ENCODE measurements around the gene ALOX15. TPM values are rescaled to one million over a fixed set of nuclear protein-coding genes. Genes with fewer than 3 reads are reported as not detected.
"Not testable (repeated sequence)": the region's sequence is repeated elsewhere in the genome, so short reads cannot be mapped to it uniquely, and the experiment has no call there.

The ALOX15 gene
- total RNA-seq, 1 donor from 2014 or later: 1.7 TPM

- ATAC-seq: no peak
- Histone ChIP-seq H3K27me3 (peaks cover 30% of the 10 kb centered on the region), H3K9me3 (no peaks in the 10 kb centered on the region), H3K36me3 (no peaks in the 10 kb centered on the region), H3K27ac (no peak overlapping the region), H3K4me1 (peaks cover 8% of the 10 kb centered on the region), H3K4me3 (no peak overlapping the region)
- TF ChIP-seq, protein P1, sequence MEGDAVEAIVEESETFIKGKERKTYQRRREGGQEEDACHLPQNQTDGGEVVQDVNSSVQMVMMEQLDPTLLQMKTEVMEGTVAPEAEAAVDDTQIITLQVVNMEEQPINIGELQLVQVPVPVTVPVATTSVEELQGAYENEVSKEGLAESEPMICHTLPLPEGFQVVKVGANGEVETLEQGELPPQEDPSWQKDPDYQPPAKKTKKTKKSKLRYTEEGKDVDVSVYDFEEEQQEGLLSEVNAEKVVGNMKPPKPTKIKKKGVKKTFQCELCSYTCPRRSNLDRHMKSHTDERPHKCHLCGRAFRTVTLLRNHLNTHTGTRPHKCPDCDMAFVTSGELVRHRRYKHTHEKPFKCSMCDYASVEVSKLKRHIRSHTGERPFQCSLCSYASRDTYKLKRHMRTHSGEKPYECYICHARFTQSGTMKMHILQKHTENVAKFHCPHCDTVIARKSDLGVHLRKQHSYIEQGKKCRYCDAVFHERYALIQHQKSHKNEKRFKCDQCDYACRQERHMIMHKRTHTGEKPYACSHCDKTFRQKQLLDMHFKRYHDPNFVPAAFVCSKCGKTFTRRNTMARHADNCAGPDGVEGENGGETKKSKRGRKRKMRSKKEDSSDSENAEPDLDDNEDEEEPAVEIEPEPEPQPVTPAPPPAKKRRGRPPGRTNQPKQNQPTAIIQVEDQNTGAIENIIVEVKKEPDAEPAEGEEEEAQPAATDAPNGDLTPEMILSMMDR (IDR thresholded peaks at IDR 0.05): no peak
- intact Hi-C loops (cut with DNase I): no loop called here
- DNase-seq: no peak
Observed at GRCh38 chr17:4643676-4644075, 2.2 kb upstream of the ALOX15 start.

DNA sequence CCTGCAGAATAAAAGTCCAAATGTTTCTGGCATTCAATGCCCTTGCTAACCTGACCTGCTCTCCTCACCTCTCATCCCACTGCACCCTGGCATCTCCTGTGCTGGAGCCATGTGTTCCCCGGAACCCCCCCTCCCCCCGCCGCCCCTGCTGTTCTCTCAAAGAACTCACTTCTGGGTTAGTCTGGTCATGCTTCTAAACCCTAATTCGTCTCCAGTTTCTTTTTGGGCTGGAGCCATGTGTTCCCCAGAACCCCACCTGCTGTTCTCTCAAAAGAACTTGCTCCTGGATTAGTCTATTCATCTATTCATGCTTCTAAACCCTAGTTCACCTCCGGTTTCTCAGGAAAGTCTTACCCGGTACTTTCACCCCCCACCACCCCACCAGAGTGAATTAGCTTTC, 808 bp upstream of the ALOX15 start:
- peaks cover 4% of the 10 kb centered on the region for H3K4me1 ChIP-seq
- H3K27ac ChIP-seq: no peak overlapping the region
- intact Hi-C loops (cut with DNase I): no loop called here
- DNase-seq (peak; percentile 18), ATAC-seq (no peak)
- H3K27me3 ChIP-seq: peaks cover 36% of the 10 kb centered on the region
- H3K4me3 ChIP-seq: no peak overlapping the region
- no peaks in the 10 kb centered on the region for H3K36me3 ChIP-seq
- H3K9me3 ChIP-seq: no peaks in the 10 kb centered on the region
- TF ChIP-seq, protein P1 (IDR thresholded peaks at IDR 0.05): no peak

DNA sequence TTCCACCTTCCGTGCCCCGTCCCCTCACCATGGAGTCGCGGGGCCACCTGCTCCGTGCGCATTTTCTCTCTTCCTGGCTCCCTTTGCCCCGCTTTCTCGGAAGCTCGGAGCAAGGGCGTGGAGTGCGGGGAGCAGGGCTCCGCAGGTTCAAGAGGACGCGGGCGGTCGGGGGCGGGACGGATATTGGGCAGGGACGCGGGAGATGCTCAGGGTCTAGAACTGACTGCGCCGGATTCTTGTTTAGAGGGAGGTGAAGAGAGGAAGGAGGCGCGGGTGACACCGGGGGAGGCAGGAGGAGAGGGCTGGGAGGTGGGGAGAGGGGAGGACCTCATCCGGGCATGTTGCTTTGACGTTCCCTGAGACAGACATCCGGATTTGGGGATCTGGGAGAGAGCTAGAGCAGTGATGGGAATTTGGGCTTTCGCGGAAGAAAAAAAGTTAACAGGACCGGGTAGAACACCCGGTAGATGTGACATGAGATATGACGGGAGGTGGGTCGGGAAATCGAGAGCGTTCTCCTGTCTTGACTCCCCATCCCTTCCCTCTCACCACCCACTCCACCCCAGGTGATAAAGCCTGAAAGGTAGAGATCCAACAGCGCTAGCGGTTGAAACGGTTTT, 799 bp downstream of the ALOX15 start:
- H3K27me3 ChIP-seq: peaks cover 43% of the 10 kb centered on the region
- H3K4me3 ChIP-seq; H3K36me3 ChIP-seq; intact Hi-C loops (cut with DNase I); H3K27ac ChIP-seq; H3K4me1 ChIP-seq; H3K9me3 ChIP-seq; ATAC-seq: not testable (repeated sequence)
- peak; percentile 48 for DNase-seq

DNA sequence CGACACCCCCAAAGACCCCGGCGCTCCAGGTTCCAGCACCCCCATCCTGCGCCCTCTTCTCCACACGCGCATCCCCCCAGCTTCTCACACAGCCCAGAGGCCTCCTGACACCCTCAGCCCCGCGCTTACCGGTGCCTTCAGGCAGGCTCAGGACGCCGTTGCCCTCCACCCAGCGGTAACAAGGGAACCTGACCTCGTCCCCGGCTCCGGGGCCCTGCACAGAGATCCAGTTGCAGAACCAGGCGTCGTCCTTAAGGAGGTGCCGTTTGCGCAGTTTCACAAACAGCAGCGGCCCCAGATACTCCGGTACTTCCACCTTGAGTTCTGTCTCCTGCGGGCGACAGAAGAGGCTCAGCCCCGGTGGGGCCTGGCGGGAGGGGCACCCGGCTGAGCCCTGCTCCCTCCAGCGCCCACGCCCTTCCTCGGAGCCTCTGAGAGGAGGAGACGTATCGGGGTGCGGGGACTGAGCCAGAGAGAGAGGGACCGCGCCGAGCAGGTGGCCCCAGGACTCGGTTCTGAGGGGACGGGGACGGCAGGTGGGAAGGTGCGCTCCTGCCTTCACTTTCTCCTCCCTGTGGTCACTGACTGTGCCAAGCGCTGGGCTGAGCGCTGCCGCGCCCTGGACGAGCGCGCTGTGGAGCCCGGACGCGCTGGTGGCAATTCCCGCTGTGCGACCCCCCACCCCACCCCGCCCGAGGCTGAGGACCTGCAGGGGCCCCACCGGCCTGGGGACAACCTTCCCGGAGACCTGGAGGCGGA, 2.0 kb downstream of the ALOX15 start:
- H3K27ac ChIP-seq; H3K36me3 ChIP-seq; H3K4me3 ChIP-seq; H3K9me3 ChIP-seq; H3K4me1 ChIP-seq; intact Hi-C loops (cut with DNase I): not testable (repeated sequence)
- peak; percentile 64 for DNase-seq
- H3K27me3 ChIP-seq: peaks cover 39% of the 10 kb centered on the region
- ATAC-seq: peak; percentile 43

DNA sequence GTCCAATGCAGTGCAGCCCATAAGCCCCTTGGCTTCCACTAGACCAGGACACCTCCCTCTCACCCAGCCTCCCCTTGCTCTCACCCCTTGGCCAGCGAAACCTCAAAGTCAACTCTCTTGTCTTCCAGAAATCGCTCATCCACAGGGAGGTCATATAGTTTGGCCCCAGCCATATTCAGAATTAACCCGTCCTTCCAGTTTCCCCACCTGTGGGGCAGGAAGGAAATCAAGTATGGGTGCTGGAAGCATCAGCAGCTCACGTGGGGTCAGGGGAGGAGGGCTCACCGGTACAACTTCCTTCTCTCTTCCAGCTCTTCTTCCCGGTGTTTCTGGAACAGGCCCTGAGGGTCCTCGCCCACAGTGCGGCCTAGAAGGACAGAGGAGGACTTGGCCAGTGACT, 2.7 kb downstream of the ALOX15 start:
- H3K36me3 ChIP-seq; ATAC-seq; H3K4me3 ChIP-seq; DNase-seq; H3K9me3 ChIP-seq; intact Hi-C loops (cut with DNase I); H3K4me1 ChIP-seq; H3K27ac ChIP-seq: not testable (repeated sequence)
- H3K27me3 ChIP-seq: peaks cover 39% of the 10 kb centered on the region

GRCh38 chr17:4636474-4637100, 4.9 kb downstream of the ALOX15 start:
- intact Hi-C loops (cut with DNase I): no loop called here
- Histone ChIP-seq H3K4me1 (peaks cover 4% of the 10 kb centered on the region), H3K27me3 (peaks cover 26% of the 10 kb centered on the region), H3K4me3 (no peak overlapping the region), H3K36me3 (no peaks in the 10 kb centered on the region), H3K9me3 (no peaks in the 10 kb centered on the region), H3K27ac (no peak overlapping the region)
- DNase-seq (peak; percentile 61), ATAC-seq (no peak)
- TF ChIP-seq, protein P1 (IDR thresholded peaks at IDR 0.05): no peak

GRCh38 chr17:4635823-4636375, 5.6 kb downstream of the ALOX15 start:
- Histone ChIP-seq H3K9me3 (no peaks in the 10 kb centered on the region), H3K27me3 (peaks cover 20% of the 10 kb centered on the region), H3K36me3 (no peaks in the 10 kb centered on the region), H3K4me3 (no peak overlapping the region), H3K27ac (no peak overlapping the region), H3K4me1 (no peaks in the 10 kb centered on the region)
- ATAC-seq (peak; percentile 80), DNase-seq (peak; percentile 65)
- intact Hi-C loops (cut with DNase I): no loop called here
- TF ChIP-seq, protein P1 (IDR thresholded peaks at IDR 0.05): no peak

Data from upper lobe of right lung (tissue), 1 donor.